ENCODE results near the gene HOXC5.

GRCh38 chr12:54005853-54006558 lies 26.8 kb upstream of the HOXC5 start:
- TF ChIP-seq EP300 (IDR thresholded peaks at IDR 0.05) (peak in 1 of 2 donors; percentile 74), CTCF (IDR thresholded peaks at IDR 0.05) (peak; percentile 86 to 98 (median 92))
